Measurements from ENCODE around the gene UBE2G2.

DNA sequence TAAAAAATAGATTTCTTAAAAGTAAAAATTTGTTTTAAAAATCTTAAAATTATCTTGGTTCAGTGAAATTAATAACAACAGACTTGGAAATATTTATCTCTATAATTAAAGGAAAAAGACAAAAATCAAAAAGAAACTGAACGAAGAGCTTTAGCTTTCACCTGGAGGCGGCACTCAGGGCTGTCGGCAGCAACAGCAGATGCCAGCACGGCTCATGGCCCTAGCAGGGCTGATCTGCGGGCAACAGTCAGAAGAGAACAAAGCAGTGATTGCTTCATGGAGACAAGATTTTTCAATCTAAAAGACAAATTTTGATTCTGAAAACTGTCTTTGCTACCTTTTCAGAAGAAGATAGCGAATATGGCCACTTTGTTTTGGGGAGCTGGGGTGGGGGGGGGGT is 22.6 kb downstream of the UBE2G2 start:
- no peak for TF ChIP-seq EP300 (IDR thresholded peaks at IDR 0.05)
- TF ChIP-seq, protein P1, sequence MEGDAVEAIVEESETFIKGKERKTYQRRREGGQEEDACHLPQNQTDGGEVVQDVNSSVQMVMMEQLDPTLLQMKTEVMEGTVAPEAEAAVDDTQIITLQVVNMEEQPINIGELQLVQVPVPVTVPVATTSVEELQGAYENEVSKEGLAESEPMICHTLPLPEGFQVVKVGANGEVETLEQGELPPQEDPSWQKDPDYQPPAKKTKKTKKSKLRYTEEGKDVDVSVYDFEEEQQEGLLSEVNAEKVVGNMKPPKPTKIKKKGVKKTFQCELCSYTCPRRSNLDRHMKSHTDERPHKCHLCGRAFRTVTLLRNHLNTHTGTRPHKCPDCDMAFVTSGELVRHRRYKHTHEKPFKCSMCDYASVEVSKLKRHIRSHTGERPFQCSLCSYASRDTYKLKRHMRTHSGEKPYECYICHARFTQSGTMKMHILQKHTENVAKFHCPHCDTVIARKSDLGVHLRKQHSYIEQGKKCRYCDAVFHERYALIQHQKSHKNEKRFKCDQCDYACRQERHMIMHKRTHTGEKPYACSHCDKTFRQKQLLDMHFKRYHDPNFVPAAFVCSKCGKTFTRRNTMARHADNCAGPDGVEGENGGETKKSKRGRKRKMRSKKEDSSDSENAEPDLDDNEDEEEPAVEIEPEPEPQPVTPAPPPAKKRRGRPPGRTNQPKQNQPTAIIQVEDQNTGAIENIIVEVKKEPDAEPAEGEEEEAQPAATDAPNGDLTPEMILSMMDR (IDR thresholded peaks at IDR 0.05) = no peak
- TF ChIP-seq POLR2AphosphoS5 (IDR thresholded peaks at IDR 0.05) = no peak
- TF ChIP-seq POLR2A (IDR thresholded peaks at IDR 0.05) = no peak
